Left lung (tissue), 10 donors: ENCODE measurements around the gene GSTT2B. TPM values are rescaled to one million over a fixed set of nuclear protein-coding genes. Genes with fewer than 3 reads are reported as not detected.
"Not testable (repeated sequence)": the region's sequence is repeated elsewhere in the genome, so short reads cannot be mapped to it uniquely, and the experiment has no call there.

Experiments
- ATAC-seq: fragments of 200-7000 bp; cut with Tn5 transposase; one replicate; pipeline ENCODE4 v1.9.1; 2020; ENCODE audit warnings: moderate library complexity
- DNase-seq, 4 donors: peaks; one replicate each; pipeline ENCODE4 v3.0.0-alpha.2; 2013 to 2020
- H3K27ac ChIP-seq, 2 donors: fragments of 200-600 bp; sonication (generic) in 1 of 2; one replicate each; pipeline versions ENCODE4 v1.5.0 to v1.8.0; 2020 to 2021
- H3K27me3 ChIP-seq, 2 donors: fragments of 200-600 bp; sonication (generic) in 1 of 2; one replicate each; pipeline versions ENCODE4 v1.5.0 to v1.8.0; 2020 to 2021
- H3K36me3 ChIP-seq, 2 donors: fragments of 200-600 bp; sonication (generic) in 1 of 2; one replicate each; pipeline versions ENCODE4 v1.5.0 to v1.8.0; 2020 to 2021
- H3K4me1 ChIP-seq, 2 donors: fragments of 200-600 bp; one replicate each; pipeline ENCODE4 v1.8.0; 2021
- H3K4me3 ChIP-seq, 2 donors: fragments of 200-600 bp; sonication (generic) in 1 of 2; one replicate each; pipeline versions ENCODE4 v1.5.0 to v1.8.0; 2020 to 2021; ENCODE audit warnings: mild to moderate bottlenecking in 1 of 2
- H3K9me3 ChIP-seq, 2 donors: fragments of 200-600 bp; sonication (generic) in 1 of 2; one replicate each; pipeline versions ENCODE4 v1.5.0 to v1.8.0; 2020 to 2021
- CTCF ChIP-seq, 2 donors: fragments of 200-600 bp; sonication (generic) in 1 of 2; IDR thresholded peaks; one replicate each; pipeline versions ENCODE4 v1.5.0 to v1.8.0; 2021; ENCODE audit warnings: antibody characterized with exemption in 2 of 2
- intact Hi-C, 2 donors: fragments of 100-400 bp; cut with DNase I; formaldehyde crosslinking; loops; one replicate each; pipeline versions ENCODE4 v1.11.2 to v1.14.2; 2022
- polyA plus RNA-seq, 6 donors: library from polyadenylated mRNA; unstranded; fragments of 120-200 nt; gene quantifications; one replicate each; pipeline ENCODE4 v1.2.1, GENCODE V29; 2013; ENCODE audit not compliant: insufficient read length in 6 of 6
- total RNA-seq, 2 donors: library from RNA; stranded (reverse); fragmentation: NEBNext Ultra II Directional; extraction: Animal tissue kit (Norgen Biotek cat#: 25700); gene quantifications; one replicate each; pipeline ENCODE4 v1.2.1, GENCODE V29; 2021
- donor health status: DM: no; HTN: yes; CAD: no.
- donor health status: DM: no; HTN: no; CAD: no.

GSTT2B gene
- total and polyA plus RNA-seq, 8 donors, result 1.3 to 33.7 (median 10.3) TPM

- ATAC-seq (no peak), DNase-seq (no peak)
- Histone ChIP-seq H3K4me3 (no peak overlapping the region), H3K4me1 (no peaks in the 10 kb centered on the region), H3K36me3 (peaks cover 0 to 80% of the 10 kb centered on the region in 2 donors), H3K27me3 (no peaks in the 10 kb centered on the region), H3K9me3 (peaks cover 0 to 23% of the 10 kb centered on the region in 2 donors), H3K27ac (no peak overlapping the region)
- intact Hi-C loops, result no loop called here
- no peak for TF ChIP-seq CTCF (IDR thresholded peaks at IDR 0.05)
These were observed 34.4 kb downstream of the GSTT2B start for GRCh38 chr22:23926561-23926960.

GRCh38 chr22:23925020-23925606 lies 35.9 kb downstream of the GSTT2B start:
- TF ChIP-seq CTCF (IDR thresholded peaks at IDR 0.05), result no peak
- peaks cover 0 to 78% of the 10 kb centered on the region in 2 donors for H3K36me3 ChIP-seq
- H3K27ac ChIP-seq, result no peak overlapping the region
- DNase-seq (no peak), ATAC-seq (no peak)
- peaks cover 0 to 18% of the 10 kb centered on the region in 2 donors for H3K9me3 ChIP-seq
- H3K4me3 ChIP-seq, result no peak overlapping the region
- intact Hi-C loops, result no loop called here
- H3K27me3 ChIP-seq, result no peaks in the 10 kb centered on the region
- no peaks in the 10 kb centered on the region for H3K4me1 ChIP-seq

- no peaks in the 10 kb centered on the region for H3K4me1 ChIP-seq
- DNase-seq (no peak), ATAC-seq (no peak)
- H3K9me3 ChIP-seq, result peaks cover 0 to 17% of the 10 kb centered on the region in 2 donors
- intact Hi-C loops, result no loop called here
- no peaks in the 10 kb centered on the region for H3K27me3 ChIP-seq
- H3K36me3 ChIP-seq, result peaks cover 0 to 67% of the 10 kb centered on the region in 2 donors
- H3K4me3 ChIP-seq, result no peak overlapping the region
- no peak for TF ChIP-seq CTCF (IDR thresholded peaks at IDR 0.05)
- H3K27ac ChIP-seq, result no peak overlapping the region
These were observed 38.1 kb downstream of the GSTT2B start for GRCh38 chr22:23922921-23923320.

GRCh38 chr22:23921586-23922201 lies 39.3 kb downstream of the GSTT2B start:
- Histone ChIP-seq H3K9me3 (peaks cover 0 to 17% of the 10 kb centered on the region in 2 donors), H3K36me3 (peaks cover 0 to 57% of the 10 kb centered on the region in 2 donors)
- ATAC-seq, intact Hi-C loops, H3K27ac ChIP-seq, H3K4me1 ChIP-seq, H3K27me3 ChIP-seq, H3K4me3 ChIP-seq, DNase-seq: not testable (repeated sequence)

GRCh38 chr22:23920267-23920611 lies 40.8 kb downstream of the GSTT2B start:
- intact Hi-C loops, H3K4me1 ChIP-seq, ATAC-seq, H3K27me3 ChIP-seq, H3K4me3 ChIP-seq, H3K9me3 ChIP-seq, DNase-seq: not testable (repeated sequence)
- Histone ChIP-seq H3K27ac (peak overlapping the region in 1 of 2 donors; percentile 15), H3K36me3 (peaks cover 0 to 42% of the 10 kb centered on the region in 2 donors)

GRCh38 chr22:23915290-23915689 lies 45.7 kb downstream of the GSTT2B start:
- H3K27me3 ChIP-seq, result no peaks in the 10 kb centered on the region
- H3K4me1 ChIP-seq, result peaks cover 5 to 15% of the 10 kb centered on the region in 2 donors
- no peaks in the 10 kb centered on the region for H3K9me3 ChIP-seq
- H3K36me3 ChIP-seq, result peaks cover 0 to 11% of the 10 kb centered on the region in 2 donors
- no peak for TF ChIP-seq CTCF (IDR thresholded peaks at IDR 0.05)
- H3K4me3 ChIP-seq, result no peak overlapping the region
- no peak overlapping the region for H3K27ac ChIP-seq
- DNase-seq (no peak), ATAC-seq (no peak)
- intact Hi-C loops, result no loop called here
